ENCODE data around the gene SLC25A34.
A peak's percentile ranks its signal among the peaks of the same experiment; 100 is the strongest.
"Not testable (repeated sequence)": the region's sequence is repeated elsewhere in the genome, so short reads cannot be mapped to it uniquely, and the experiment has no call there.

Gene SLC25A34

GRCh38 chr1:15736038-15736891 lies at the start of gene SLC25A34:
TSS of gene SLC25A34 (plus strand) at chr1:15736258. CDS start at chr1:15736486, 228 bp downstream.
- no peak for DNase-seq (ENCODE audit: low read depth)

- no peak for DNase-seq (ENCODE audit: low read depth)
Measured at GRCh38 chr1:15687446-15687845, 48.6 kb upstream of the SLC25A34 start.

- DNase-seq (ENCODE audit: low read depth), result no peak
Measured at GRCh38 chr1:15690317-15690716, 45.7 kb upstream of the SLC25A34 start.

- DNase-seq (ENCODE audit: low read depth), result no peak
Measured at GRCh38 chr1:15691434-15692032, 44.5 kb upstream of the SLC25A34 start.

GRCh38 chr1:15692121-15692682 lies 43.9 kb upstream of the SLC25A34 start:
- DNase-seq (ENCODE audit: low read depth), result no peak

- no peak for DNase-seq (ENCODE audit: low read depth)
Measured at GRCh38 chr1:15693371-15693770, 42.7 kb upstream of the SLC25A34 start.

- DNase-seq (ENCODE audit: low read depth), result no peak
Measured at GRCh38 chr1:15696956-15697521, 39.0 kb upstream of the SLC25A34 start.

GRCh38 chr1:15698201-15698600 lies 37.9 kb upstream of the SLC25A34 start:
- no peak for DNase-seq (ENCODE audit: low read depth)

GRCh38 chr1:15699321-15699720 lies 36.7 kb upstream of the SLC25A34 start:
- DNase-seq (ENCODE audit: low read depth), result not testable (repeated sequence)

- no peak for DNase-seq (ENCODE audit: low read depth)
Measured at GRCh38 chr1:15700508-15700907, 35.5 kb upstream of the SLC25A34 start.

GRCh38 chr1:15701784-15702183 lies 34.3 kb upstream of the SLC25A34 start:
- DNase-seq (ENCODE audit: low read depth), result no peak

- DNase-seq (ENCODE audit: low read depth), result peak; percentile 26
Measured at GRCh38 chr1:15702722-15703550, 33.1 kb upstream of the SLC25A34 start.

GRCh38 chr1:15703562-15703961 lies 32.5 kb upstream of the SLC25A34 start:
- DNase-seq (ENCODE audit: low read depth), result peak; percentile 87

GRCh38 chr1:15704526-15705183 lies 31.4 kb upstream of the SLC25A34 start:
- DNase-seq (ENCODE audit: low read depth), result no peak

- no peak for DNase-seq (ENCODE audit: low read depth)
Measured at GRCh38 chr1:15705184-15705566, 30.9 kb upstream of the SLC25A34 start.

- DNase-seq (ENCODE audit: low read depth), result no peak
Measured at GRCh38 chr1:15706751-15707150, 29.3 kb upstream of the SLC25A34 start.

GRCh38 chr1:15707239-15707925 lies 28.7 kb upstream of the SLC25A34 start:
- DNase-seq (ENCODE audit: low read depth), result no peak

- DNase-seq (ENCODE audit: low read depth), result no peak
Measured at GRCh38 chr1:15708486-15709137, 27.4 kb upstream of the SLC25A34 start.

GRCh38 chr1:15709226-15709625 lies 26.8 kb upstream of the SLC25A34 start:
- no peak for DNase-seq (ENCODE audit: low read depth)

- DNase-seq (ENCODE audit: low read depth), result no peak
Measured at GRCh38 chr1:15712168-15712567, 23.9 kb upstream of the SLC25A34 start.

All from fibroblast of gingiva (primary cell).